Cardiac fibroblast (primary cell): ENCODE measurements around the gene CLCN6.

Experiments
- DNase-seq, 2 donors: peaks; one replicate each; pipeline versions ENCODE4 v3.0.0 to v3.0.0-alpha.2; 2010; ENCODE audit warnings: low read depth in 2 of 2
- H3K4me3 ChIP-seq, 2 donors: replicated peaks in 1 of 2; 1 replicate in 1 of 2; 2 replicates in 1 of 2; pipeline ENCODE4 v1.5.1; 2011; ENCODE audit warnings: low read depth in 2 of 2, low read length in 2 of 2, mild to moderate bottlenecking in 2 of 2, moderate library complexity in 1 of 2
- CTCF ChIP-seq: IDR thresholded peaks from one replicate; pipeline ENCODE4 v1.5.1; 2011; ENCODE audit warnings: low read depth, mild to moderate bottlenecking, low read length, inconsistent platforms

The CLCN6 gene

GRCh38 chr1:11784256-11784992 lies 21.6 kb upstream of the CLCN6 start:
- no peak overlapping the region for H3K4me3 ChIP-seq
- TF ChIP-seq CTCF: no peak
- no peak for DNase-seq

GRCh38 chr1:11784993-11785769 lies 20.8 kb upstream of the CLCN6 start:
- DNase-seq: peak; percentile 61 to 75
- TF ChIP-seq CTCF: peak; percentile 89
- H3K4me3 ChIP-seq: no peak overlapping the region

DNA sequence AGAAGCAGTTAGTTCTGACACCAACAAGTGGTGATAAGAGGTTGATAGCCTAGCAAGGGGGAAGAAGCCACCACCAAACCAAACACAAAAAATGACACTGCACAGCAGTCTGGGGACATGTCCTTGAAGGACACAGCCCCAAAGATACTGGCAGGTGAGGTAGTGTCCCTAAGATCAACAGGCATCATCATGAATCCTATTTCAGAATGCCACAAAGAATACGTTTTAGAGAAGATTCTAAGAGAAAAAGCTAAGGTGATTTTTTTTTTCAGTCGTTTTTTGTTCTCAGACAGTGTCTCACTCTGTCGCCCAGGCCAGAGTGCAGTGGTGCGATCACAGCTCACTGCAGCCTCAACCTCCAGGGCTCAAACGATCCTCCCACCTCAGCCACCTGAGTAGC lies 19.8 kb upstream of the CLCN6 start:
- DNase-seq: no peak
- no peak for TF ChIP-seq CTCF
- no peak overlapping the region for H3K4me3 ChIP-seq

DNA sequence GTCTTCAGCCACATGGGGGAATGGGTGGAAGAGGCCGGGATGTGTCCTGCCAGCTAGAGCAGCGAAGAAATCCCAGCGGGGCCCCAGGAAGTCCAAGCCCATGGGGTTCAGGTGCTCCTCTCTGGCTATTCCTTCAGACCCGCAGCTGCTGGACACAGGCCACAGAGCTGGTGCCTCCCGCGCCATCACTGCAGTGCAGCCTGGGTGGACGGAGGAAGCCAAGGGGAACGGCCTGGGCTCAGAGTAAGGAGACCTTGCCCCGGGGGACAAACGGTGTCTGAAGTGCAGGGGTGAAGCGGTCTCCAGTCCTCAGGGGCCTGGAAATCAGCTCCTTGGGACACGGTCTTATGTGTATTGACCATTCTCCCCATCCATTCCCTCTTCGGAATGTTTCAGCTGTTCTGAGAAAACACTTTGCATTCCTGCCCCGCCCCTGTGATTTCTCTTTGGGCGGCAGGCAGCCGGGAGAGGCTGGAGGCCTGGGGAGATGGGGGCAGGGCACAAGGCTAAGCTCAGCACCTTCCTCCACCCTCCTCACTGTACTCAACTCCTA lies 18.7 kb upstream of the CLCN6 start:
- no peak for TF ChIP-seq CTCF
- DNase-seq: peak; percentile 51 to 82
- H3K4me3 ChIP-seq: no peak overlapping the region

GRCh38 chr1:11787804-11788436 lies 18.1 kb upstream of the CLCN6 start:
- H3K4me3 ChIP-seq: no peak overlapping the region
- DNase-seq: no peak
- TF ChIP-seq CTCF: no peak

GRCh38 chr1:11788549-11789053 lies 17.4 kb upstream of the CLCN6 start:
- H3K4me3 ChIP-seq: no peak overlapping the region
- TF ChIP-seq CTCF: no peak
- DNase-seq: no peak
